GM12878 (cell line): ENCODE data around the gene LRRC8D.

Experiments used
- GATAD2B ChIP-seq: fragments of 450-650 bp; conservative IDR thresholded peaks from 2 replicates; pipeline ENCODE4 v1.6.1; 2017; ENCODE audit warnings: low read depth, mild to moderate bottlenecking, moderate library complexity
- MEF2A ChIP-seq: IDR thresholded peaks from 2 replicates; pipeline ENCODE4 v1.6.1; 2011; ENCODE audit warnings: low read depth, mild to moderate bottlenecking, low read length, moderate library complexity; ENCODE audit not compliant: insufficient read depth
- MTA2 ChIP-seq: fragments of 450-650 bp; IDR thresholded peaks from 2 replicates; pipeline ENCODE4 v1.6.1; 2016; ENCODE audit warnings: low read depth, mild to moderate bottlenecking, moderate library complexity
- RAD21 ChIP-seq: IDR thresholded peaks from 2 replicates; pipeline ENCODE4 v1.6.1; 2011; ENCODE audit warnings: mild to moderate bottlenecking, low read depth, low read length, moderate library complexity; ENCODE audit not compliant: insufficient read depth
- RCOR1 ChIP-seq: conservative IDR thresholded peaks from 2 replicates; pipeline ENCODE4 v1.6.1; 2012; ENCODE audit warnings: low read depth, low read length, improper control_type of control experiment
- TAF1 ChIP-seq: IDR thresholded peaks from 2 replicates; pipeline ENCODE4 v1.6.1; 2011; ENCODE audit warnings: mild to moderate bottlenecking, low read depth, low read length, borderline replicate concordance

DNA sequence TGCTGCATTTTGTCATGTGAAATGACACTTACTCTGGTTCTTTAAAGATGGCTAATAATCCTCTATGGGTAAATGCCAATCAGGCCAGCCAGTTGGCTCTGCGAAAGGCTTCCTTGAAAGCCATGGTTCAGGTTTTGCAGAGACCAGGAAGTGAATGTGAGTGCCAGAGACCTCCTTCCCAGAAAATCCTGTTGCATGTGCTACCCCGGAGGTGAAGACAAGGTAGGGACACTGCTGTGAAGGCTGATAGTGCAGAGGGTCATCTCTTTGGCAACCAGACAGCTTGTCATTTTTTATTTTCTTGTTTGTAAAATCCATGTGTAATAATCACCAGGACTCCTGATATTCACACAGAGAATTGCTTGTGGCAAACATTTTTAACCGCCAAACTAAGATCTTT lies 18.7 kb downstream of the LRRC8D start:
- TF ChIP-seq RCOR1 (no peak), MTA2 (no peak), RAD21 (no peak), GATAD2B (no peak), MEF2A (no peak), TAF1 (no peak)
